ENCODE results near the gene LRP6. TPM values are rescaled to one million over a fixed set of nuclear protein-coding genes. Genes with fewer than 3 reads are reported as not detected.
"Not testable (repeated sequence)": the region's sequence is repeated elsewhere in the genome, so short reads cannot be mapped to it uniquely, and the experiment has no call there.

Gene LRP6
- total RNA-seq, 1 experiment from 2014 or later = 32.2 TPM

GRCh38 chr12:12265571-12266388 lies 1.1 kb downstream of the LRP6 start:
- DNase-seq (ENCODE audit: low spot score) = peak; percentile 56

- no peak for DNase-seq (ENCODE audit: low spot score)
Measured at GRCh38 chr12:12265035-12265434, 1.8 kb downstream of the LRP6 start.

DNA sequence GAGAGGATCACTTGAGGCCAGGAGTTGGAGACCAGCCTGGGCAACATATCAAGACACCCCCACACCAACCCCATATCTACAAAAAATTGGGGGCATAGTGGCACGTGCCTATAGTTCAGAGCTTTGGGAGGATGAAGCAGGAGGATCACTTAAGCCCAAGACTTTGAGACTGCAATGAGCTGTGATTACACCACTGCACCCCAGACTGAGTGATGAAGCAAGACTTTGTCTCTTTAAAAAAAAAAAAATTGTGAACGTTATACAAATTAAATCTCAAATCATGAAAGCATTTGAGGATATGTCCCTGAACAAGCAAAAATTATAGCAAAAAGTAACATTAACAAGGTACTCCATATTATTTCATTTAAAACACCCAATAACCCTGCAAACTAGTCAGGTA lies 2.9 kb downstream of the LRP6 start:
- no peak for DNase-seq (ENCODE audit: low spot score)

- DNase-seq (ENCODE audit: low spot score) = not testable (repeated sequence)
Measured at GRCh38 chr12:12256291-12256757, 10.5 kb downstream of the LRP6 start.

DNA sequence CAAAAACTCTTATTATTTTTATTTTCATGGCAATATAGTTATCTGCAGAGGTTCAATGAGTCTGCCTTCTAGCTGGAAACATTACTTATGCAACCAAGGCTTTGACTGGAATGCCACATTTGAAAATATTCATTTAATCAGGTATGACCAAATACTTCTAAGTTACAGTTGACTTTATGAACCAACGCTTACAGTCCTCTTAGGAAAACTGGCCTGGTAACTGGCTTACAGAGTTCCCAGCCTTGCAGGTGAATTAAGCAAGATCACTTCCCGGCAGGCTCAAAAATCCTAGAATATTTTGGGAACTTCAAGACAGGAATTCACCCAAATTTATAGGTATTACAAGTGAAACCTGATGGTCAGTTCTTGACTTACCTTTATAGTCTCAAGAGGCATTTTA lies 12.3 kb downstream of the LRP6 start:
- DNase-seq (ENCODE audit: low spot score) = no peak

DNA sequence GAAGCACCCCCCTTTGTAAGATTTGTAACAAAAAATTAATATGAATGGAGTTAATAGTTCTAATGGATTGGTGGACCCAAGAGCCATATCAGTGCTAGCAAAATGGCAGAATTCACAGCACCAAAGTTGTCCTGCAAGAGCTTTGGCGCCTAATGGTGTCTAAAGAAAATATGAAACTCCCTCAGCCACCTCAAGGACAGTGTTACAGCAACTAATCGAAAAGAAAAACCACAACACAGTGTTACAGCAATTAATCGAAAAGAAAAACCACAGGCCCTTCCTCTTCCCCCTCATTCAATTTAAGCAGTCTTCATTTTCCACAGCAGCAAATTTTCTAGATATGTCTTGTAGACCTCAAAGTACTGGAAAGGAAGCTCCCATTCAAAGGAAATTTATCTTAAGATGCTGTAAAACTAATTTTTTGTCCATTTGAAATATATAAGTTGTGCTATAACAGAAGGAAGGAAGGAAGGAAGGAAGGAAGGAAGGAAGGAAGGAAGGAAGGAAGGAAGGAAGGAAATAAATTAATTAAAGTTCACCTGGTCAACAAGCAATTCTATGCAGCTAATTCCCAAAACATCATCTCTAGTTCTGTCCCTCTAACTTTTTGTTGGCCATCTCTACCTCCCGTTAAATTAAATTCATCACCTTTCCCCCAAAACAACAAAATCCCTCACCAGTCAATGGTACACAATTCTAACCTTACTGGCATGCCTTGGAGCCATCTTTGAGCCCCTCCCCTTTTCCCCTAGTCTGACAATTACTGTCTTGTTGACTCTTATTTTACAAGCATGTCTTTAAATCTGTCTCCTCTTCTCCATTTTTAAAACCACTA lies 17.4 kb downstream of the LRP6 start:
- no peak for DNase-seq (ENCODE audit: low spot score)

- DNase-seq (ENCODE audit: low spot score) = no peak
Measured at GRCh38 chr12:12247584-12247983, 19.3 kb downstream of the LRP6 start.

- no peak for DNase-seq (ENCODE audit: low spot score)
Measured at GRCh38 chr12:12244341-12244740, 22.5 kb downstream of the LRP6 start.

DNA sequence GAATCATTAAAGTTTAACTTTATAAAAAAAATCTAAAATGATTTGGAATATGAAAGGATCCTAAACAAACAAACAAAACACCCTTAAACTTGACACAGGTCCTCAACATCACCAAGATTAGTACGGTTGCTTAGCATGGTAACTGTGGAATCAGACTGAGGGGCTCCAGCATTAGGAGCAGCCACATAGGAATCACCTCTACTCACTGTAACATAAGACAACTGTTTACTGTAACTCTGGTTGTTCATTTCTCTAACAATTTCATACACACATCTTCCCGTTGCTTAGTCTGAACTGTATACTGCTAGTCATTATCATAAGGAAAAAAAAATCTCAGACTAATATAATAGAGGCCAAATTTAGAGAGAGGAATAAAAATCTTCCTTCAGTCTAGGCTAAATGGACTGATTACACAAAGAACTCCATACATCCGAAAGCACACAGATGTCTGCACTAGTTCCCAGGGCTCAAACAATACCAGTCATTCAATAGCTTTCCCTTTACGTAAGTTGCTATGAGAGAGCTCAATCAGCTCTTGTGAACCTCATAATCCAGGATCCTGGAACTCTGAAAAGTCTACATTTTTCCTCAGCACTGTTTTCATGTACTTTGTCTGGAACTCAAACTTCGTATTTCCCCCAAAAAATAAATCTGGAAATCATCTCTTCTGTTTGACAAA lies 26.0 kb downstream of the LRP6 start:
- DNase-seq (ENCODE audit: low spot score) = no peak

- no peak for DNase-seq (ENCODE audit: low spot score)
Measured at GRCh38 chr12:12239127-12239526, 27.7 kb downstream of the LRP6 start.

DNA sequence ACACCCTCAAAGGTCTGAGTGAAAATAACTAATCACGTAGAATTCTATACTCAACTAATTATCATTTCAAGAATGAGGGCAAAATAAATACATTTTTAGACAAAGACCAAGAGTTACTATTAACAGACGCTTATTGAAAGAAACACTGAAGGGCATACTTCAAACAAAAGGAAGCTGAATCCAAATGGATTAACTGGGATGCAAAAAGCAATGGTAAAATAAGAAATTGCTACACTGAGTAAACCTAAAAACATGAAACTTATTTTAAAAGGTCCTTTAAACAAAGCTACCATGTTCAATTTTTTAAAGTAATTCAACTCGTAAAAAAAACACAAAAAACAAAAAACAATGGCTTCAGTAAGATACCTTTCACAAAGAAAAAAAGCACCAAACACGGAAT lies 28.2 kb downstream of the LRP6 start:
- DNase-seq (ENCODE audit: low spot score) = no peak

- DNase-seq (ENCODE audit: low spot score) = no peak
Measured at GRCh38 chr12:12236896-12237295, 29.9 kb downstream of the LRP6 start.

- DNase-seq (ENCODE audit: low spot score) = no peak
Measured at GRCh38 chr12:12230275-12230674, 36.6 kb downstream of the LRP6 start.

DNA sequence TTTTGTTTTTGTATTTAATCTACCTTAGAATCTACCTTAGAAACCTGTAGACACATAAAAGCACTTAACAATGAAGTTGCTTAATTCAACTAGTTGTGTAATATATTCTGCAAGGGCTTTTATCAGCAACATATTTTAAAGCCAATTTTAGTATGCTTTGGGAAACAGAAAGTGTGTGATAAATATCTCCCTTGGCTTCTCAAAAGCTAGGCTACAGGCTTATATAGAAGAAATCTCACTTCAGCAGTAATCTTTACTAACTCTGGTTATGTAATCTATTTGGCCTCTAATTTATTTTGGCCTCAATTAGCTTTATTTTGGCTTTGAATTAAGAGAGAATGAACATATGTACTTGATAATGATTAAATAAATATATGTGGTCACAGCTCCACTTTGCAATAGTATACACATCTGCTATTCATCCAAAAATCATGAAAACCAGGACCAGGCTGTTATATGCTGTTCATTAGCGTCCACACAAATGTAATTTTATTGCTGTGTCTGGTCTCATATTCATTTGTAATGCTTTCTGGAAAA lies 37.2 kb downstream of the LRP6 start:
- DNase-seq (ENCODE audit: low spot score) = no peak

- DNase-seq (ENCODE audit: low spot score) = no peak
Measured at GRCh38 chr12:12228402-12228801, 38.4 kb downstream of the LRP6 start.

GRCh38 chr12:12226187-12226586 lies 40.7 kb downstream of the LRP6 start:
- DNase-seq (ENCODE audit: low spot score) = no peak

GRCh38 chr12:12224240-12224940 lies 42.5 kb downstream of the LRP6 start:
- DNase-seq (ENCODE audit: low spot score) = no peak

DNA sequence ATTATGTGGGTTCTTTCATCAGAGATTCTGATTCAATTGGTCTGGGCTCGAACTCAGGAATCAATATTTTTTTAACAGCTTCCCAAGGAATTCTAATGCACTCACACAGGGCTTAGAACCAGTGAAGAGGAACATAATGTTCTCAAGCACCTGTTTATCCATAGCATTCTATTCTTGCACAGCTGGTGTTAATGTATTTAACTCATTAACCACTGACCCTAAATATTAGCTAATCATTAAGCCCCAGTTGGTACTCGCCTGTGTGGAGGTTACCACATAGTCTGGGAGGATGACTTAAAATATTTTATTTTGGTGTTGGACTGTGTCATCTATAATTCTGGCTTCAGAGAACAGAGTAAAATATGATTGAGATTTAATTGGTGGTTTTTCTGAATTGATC lies 45.3 kb downstream of the LRP6 start:
- peak; percentile 19 for DNase-seq (ENCODE audit: low spot score)

GRCh38 chr12:12219664-12220063 lies 47.2 kb downstream of the LRP6 start:
- DNase-seq (ENCODE audit: low spot score) = no peak

DNA sequence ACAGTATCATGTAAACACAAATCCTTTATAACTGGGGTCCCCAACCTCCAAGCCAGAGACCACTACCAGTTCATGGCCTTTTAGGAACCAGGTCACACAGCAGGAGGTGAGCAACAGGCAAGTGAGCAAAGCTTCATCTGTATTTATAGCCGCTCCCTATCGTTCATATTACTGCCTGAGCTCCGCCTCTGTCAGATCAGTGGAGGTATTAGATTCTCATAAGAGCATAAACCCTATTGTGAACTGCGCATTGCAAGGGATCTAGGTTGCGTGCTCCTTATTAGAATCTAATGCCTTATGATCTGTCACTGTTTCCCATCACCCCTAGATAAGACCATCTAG lies 49.9 kb downstream of the LRP6 start:
- DNase-seq (ENCODE audit: low spot score) = peak; percentile 12

DNA sequence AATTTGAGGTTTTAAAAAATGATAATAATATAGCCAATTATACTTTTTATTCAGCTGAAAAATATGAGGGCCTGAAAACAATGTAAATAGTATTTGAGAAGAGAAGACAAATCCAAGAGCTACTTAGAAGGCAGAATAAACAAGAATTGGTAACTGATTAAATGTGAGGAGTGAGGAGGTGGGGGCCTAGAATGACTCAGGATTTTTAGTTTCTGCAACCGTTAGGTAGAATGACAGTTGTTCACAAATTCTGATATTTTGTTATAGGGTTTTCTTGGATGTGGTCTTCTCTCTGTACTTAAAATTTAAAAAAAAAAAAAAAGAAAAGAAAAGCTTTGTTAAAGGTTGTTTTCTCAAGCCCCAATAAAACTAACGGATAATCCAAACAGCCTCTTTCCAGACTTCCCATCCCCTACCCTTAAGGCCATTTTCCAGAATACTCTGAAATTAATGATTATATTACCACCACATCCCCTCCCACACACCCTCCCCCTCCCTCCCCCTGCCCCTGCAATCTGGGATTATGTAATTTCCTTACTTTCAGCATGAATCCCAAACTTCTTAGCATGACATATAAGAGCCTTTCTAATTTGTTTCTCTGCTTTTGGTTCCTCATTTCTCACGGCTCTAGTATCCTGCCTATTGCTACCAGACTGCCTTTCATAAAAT lies 50.4 kb downstream of the LRP6 start:
- DNase-seq (ENCODE audit: low spot score) = no peak
